NCI-H526 treated with DMSO at 0.1 percent for 48 hours (cell line): ENCODE results near the gene FAM72D.
"Not testable (repeated sequence)": the region's sequence is repeated elsewhere in the genome, so short reads cannot be mapped to it uniquely, and the experiment has no call there.

Experiments used
- DNase-seq: peaks from one replicate; lab custom pipeline; 2025; lab: John Stamatoyannopoulos, UW

The FAM72D gene

GRCh38 chr1:145147172-145147571 lies 51.4 kb downstream of the FAM72D start:
- not testable (repeated sequence) for DNase-seq

- DNase-seq, result not testable (repeated sequence)
Measured at GRCh38 chr1:145155421-145155820, 59.6 kb downstream of the FAM72D start.

- DNase-seq, result not testable (repeated sequence)
Measured at GRCh38 chr1:145155873-145156272, 60.1 kb downstream of the FAM72D start.

GRCh38 chr1:145156891-145157610 lies 61.3 kb downstream of the FAM72D start:
- not testable (repeated sequence) for DNase-seq

GRCh38 chr1:145157715-145158114 lies 61.9 kb downstream of the FAM72D start:
- not testable (repeated sequence) for DNase-seq

GRCh38 chr1:145161046-145161752 lies 65.4 kb downstream of the FAM72D start:
- not testable (repeated sequence) for DNase-seq
